Bronchus fibroblast of lung (primary cell): ENCODE data around the gene KCNK2. TPM values are rescaled to one million over a fixed set of nuclear protein-coding genes. Genes with fewer than 3 reads are reported as not detected.

Experiments used
- total RNA-seq: library from RNA; depleted of rRNA; stranded (reverse); fragments of >200 nt; gene quantifications from 2 replicates; pipeline ENCODE4 v1.2.3, GENCODE V29; 2015

The KCNK2 gene
- 4.4 and 4.8 TPM in 2 replicates for total RNA-seq

GRCh38 chr1:215082532-215083382, at the start of gene KCNK2:
Gene KCNK2, plus strand, starts transcription at chr1:215082737. Its CDS starts 649 bp downstream, at chr1:215083386.

